ENCODE results near the gene TXNRD2. TPM values are rescaled to one million over a fixed set of nuclear protein-coding genes. Genes with fewer than 3 reads are reported as not detected.
"Not testable (repeated sequence)": the region's sequence is repeated elsewhere in the genome, so short reads cannot be mapped to it uniquely, and the experiment has no call there.

Gene TXNRD2
- total RNA-seq, 1 donor from 2014 or later, result 22.9 TPM

DNA sequence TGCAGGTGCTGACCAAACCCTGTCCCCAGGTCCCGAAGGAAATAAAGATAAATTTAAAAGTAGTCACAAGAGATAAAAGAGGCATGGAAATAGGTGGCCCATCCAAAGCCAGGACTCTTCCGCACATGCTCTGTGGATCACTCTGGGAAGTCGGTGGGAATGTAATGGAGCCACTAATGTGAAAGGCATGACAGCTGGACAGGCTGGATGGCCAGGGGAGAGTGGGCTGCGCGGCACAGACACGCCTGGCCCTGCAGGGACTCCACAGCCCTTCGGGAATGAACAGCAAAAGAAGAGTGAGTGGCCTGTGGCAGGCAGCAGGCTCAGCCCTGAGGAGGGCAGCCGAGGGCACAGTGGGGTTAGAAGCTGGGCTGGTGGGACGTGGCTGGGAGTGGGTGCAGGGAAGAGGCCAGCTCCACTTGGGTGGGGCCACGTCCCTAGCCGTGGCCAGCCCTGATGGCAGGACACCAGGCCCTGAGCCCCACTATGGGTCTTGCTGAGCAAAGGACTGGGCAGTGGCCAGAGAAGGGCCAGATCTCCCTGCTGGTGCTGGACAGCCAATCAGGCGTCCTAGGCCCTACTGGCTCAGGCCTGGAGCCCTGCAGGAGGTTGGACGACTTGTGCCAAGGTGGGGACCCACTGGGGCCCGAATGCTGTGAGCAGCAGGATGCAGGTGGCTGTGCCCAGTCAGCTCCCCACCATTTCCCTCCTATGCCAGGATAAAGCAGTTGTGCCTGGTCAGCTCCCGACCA, 55.6 kb downstream of the TXNRD2 start:
- Mint-ChIP-seq H3K27ac (no peak overlapping the region), H3K36me3 (no peaks in the 10 kb centered on the region), H3K4me3 (no peak overlapping the region), H3K9me3 (no peaks in the 10 kb centered on the region), H3K4me1 (peaks cover 11% of the 10 kb centered on the region), H3K27me3 (ENCODE audit: low read depth) (peaks cover 2% of the 10 kb centered on the region)
- DNase-seq (ENCODE audit: low spot score in 2 of 2, unreplicated experiment in 2 of 2), result no peak
- TF ChIP-seq, protein P1, sequence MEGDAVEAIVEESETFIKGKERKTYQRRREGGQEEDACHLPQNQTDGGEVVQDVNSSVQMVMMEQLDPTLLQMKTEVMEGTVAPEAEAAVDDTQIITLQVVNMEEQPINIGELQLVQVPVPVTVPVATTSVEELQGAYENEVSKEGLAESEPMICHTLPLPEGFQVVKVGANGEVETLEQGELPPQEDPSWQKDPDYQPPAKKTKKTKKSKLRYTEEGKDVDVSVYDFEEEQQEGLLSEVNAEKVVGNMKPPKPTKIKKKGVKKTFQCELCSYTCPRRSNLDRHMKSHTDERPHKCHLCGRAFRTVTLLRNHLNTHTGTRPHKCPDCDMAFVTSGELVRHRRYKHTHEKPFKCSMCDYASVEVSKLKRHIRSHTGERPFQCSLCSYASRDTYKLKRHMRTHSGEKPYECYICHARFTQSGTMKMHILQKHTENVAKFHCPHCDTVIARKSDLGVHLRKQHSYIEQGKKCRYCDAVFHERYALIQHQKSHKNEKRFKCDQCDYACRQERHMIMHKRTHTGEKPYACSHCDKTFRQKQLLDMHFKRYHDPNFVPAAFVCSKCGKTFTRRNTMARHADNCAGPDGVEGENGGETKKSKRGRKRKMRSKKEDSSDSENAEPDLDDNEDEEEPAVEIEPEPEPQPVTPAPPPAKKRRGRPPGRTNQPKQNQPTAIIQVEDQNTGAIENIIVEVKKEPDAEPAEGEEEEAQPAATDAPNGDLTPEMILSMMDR (IDR thresholded peaks at IDR 0.05; ENCODE audit: unreplicated experiment), result no peak

GRCh38 chr22:19884954-19885751, 56.5 kb downstream of the TXNRD2 start:
- Mint-ChIP-seq H3K27me3 (ENCODE audit: low read depth) (peaks cover 4% of the 10 kb centered on the region), H3K4me3 (no peak overlapping the region), H3K9me3 (no peaks in the 10 kb centered on the region), H3K36me3 (no peaks in the 10 kb centered on the region), H3K4me1 (peaks cover 18% of the 10 kb centered on the region), H3K27ac (no peak overlapping the region)
- no peak for DNase-seq (ENCODE audit: low spot score in 2 of 2, unreplicated experiment in 2 of 2)
- TF ChIP-seq, protein P1 (IDR thresholded peaks at IDR 0.05; ENCODE audit: unreplicated experiment), result no peak

DNA sequence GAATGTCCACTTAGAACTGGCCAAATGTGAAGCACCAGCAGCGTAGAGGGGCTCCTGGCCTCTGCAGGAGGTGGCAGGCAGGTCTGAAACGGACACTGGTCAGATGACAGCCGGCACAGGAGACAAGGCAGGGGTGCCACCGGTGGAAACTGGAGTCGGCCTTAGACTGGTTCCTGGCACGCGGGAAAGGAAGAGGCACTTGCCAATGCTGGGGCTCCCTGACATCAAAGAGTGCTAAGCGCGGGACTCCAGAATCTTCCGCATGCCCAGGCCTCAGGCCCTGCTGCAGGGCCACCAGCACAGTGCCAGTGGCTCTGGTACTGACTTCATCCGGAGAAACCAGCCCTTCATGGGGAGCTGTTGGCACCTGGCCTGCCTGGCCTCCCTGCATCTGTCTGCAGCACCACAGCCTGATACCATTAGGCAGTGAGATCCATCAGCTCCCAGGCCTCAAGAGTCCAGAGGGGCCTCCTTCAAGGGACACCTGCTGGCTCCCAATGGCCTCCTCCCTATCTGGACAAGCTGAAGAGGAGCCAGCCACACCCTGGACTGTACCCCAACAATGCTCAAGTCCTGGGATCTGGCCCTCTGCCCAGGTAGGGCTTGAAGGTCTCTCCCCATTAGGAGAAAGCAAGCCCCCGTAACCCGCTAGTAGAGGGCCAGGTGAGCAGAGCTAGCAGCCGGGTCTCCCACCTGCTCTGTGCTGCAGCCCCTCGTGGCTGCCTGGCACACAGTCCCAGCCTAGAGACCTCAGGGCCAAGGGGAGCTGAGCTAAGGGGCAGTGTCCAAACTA, 57.3 kb downstream of the TXNRD2 start:
- TF ChIP-seq, protein P1 (IDR thresholded peaks at IDR 0.05; ENCODE audit: unreplicated experiment), result no peak
- H3K27me3 Mint-ChIP-seq (ENCODE audit: low read depth), result peaks cover 2% of the 10 kb centered on the region
- H3K36me3 Mint-ChIP-seq, result no peaks in the 10 kb centered on the region
- H3K9me3 Mint-ChIP-seq, result no peaks in the 10 kb centered on the region
- no peak overlapping the region for H3K4me3 Mint-ChIP-seq
- H3K27ac Mint-ChIP-seq, result no peak overlapping the region
- peaks cover 20% of the 10 kb centered on the region for H3K4me1 Mint-ChIP-seq
- DNase-seq (ENCODE audit: low spot score in 2 of 2, unreplicated experiment in 2 of 2), result peak in 1 of 2 experiments; percentile 6

DNA sequence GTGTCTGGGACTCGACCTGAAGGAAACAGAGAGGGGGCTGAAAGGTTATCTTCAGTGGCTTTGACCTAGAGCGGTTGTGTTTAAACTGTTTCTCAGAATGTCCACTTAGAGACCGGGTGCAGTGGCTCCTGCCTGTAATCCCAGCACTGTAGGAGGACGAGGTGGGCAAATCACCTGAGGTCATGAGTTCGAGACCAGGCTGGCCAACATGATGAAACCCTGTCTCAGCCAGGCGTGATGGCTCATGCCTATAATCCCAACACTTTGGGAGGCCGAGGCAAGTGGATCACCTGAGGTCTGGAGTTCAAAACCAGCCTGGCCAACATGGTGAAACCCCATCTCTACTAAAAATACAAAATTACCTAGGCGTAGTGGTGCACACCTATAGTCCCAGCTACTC, 58.2 kb downstream of the TXNRD2 start:
- peaks cover 29% of the 10 kb centered on the region for H3K4me1 Mint-ChIP-seq

DNA sequence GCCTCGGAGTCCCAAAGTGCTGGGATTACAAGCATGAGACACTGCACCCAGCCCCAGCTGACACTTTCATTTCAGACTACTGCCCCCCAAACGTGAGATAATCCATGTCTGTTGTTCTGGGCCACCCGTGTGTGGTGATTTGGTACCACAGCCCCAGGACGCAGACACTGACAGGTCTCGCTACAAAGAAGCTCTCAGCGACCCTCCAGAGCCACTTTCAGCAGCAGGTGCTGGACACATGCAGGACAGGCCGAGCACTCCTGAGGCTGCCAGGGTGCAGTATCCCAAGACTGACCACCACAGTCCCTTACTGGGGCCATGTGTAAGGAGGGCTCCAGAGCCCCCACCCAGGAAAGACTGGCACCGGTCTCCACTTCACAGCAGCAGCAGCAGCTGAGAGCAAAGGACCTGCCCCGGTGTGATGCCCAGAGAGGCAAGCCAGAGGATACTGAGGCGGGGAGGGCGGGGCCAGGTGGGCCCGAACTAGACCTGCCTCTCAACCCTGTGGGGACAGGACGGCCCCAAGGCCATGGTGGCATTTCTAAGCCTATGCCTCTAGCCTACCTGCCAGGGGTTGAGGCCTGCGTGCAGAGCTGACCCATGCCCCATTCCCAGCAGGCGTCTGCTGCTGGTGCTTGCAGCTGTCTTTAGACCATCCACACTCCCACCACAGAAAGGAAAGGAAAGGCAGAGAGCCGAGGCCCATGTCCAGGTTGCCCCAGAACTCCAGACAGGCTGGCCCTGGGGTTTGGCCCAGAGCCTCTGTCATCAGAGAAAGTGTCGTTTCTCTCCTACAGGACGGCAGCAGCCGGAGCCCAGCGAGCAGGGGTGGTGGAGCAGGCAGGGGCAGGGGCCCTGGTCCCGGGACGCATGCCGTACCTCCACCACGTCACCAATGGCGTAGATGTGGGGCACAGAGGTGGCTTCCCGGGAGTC, 58.9 kb downstream of the TXNRD2 start:
- Mint-ChIP-seq H3K36me3 (no peaks in the 10 kb centered on the region), H3K27ac (peak overlapping the region; percentile 47), H3K4me1 (peaks cover 29% of the 10 kb centered on the region), H3K4me3 (no peak overlapping the region), H3K27me3 (ENCODE audit: low read depth) (peaks cover 2% of the 10 kb centered on the region), H3K9me3 (no peaks in the 10 kb centered on the region)
- peak in 1 of 2 experiments; percentile 10 for DNase-seq (ENCODE audit: low spot score in 2 of 2, unreplicated experiment in 2 of 2)
- TF ChIP-seq, protein P1 (IDR thresholded peaks at IDR 0.05; ENCODE audit: unreplicated experiment), result no peak

More for the DNA sequence above, 58.2 kb downstream of the TXNRD2 start:
- H3K27ac Mint-ChIP-seq; H3K9me3 Mint-ChIP-seq; DNase-seq (ENCODE audit: low spot score in 2 of 2, unreplicated experiment in 2 of 2); H3K4me3 Mint-ChIP-seq; H3K36me3 Mint-ChIP-seq; H3K27me3 Mint-ChIP-seq (ENCODE audit: low read depth): not testable (repeated sequence)
